ELR (cell line): ENCODE data around the gene DDX54.
"Not testable (repeated sequence)": the region's sequence is repeated elsewhere in the genome, so short reads cannot be mapped to it uniquely, and the experiment has no call there.

Experiments used
- DNase-seq: peaks from one replicate; pipeline ENCODE4 v3.0.0-alpha.2; 2015; ENCODE audit warnings: low read depth

DDX54 gene

GRCh38 chr12:113216027-113216426, 30.7 kb upstream of the DDX54 start:
- DNase-seq: no peak

- peak; percentile 100 for DNase-seq
Observed at GRCh38 chr12:113214895-113215400, 29.7 kb upstream of the DDX54 start.

GRCh38 chr12:113211160-113211559, 25.9 kb upstream of the DDX54 start:
- DNase-seq: no peak

- no peak for DNase-seq
Observed at GRCh38 chr12:113208041-113208934, 23.0 kb upstream of the DDX54 start.

- no peak for DNase-seq
Observed at GRCh38 chr12:113207613-113208040, 22.3 kb upstream of the DDX54 start.

- DNase-seq: not testable (repeated sequence)
Observed at GRCh38 chr12:113206802-113207201, 21.5 kb upstream of the DDX54 start.

- DNase-seq: no peak
Observed at GRCh38 chr12:113204804-113205203, 19.5 kb upstream of the DDX54 start.

- no peak for DNase-seq
Observed at GRCh38 chr12:113203852-113204760, 18.8 kb upstream of the DDX54 start.

GRCh38 chr12:113202300-113203075, 17.2 kb upstream of the DDX54 start:
- DNase-seq: no peak

- DNase-seq: no peak
Observed at GRCh38 chr12:113201187-113202177, 16.2 kb upstream of the DDX54 start.

- no peak for DNase-seq
Observed at GRCh38 chr12:113200021-113200797, 14.9 kb upstream of the DDX54 start.

- DNase-seq: peak; percentile 41
Observed at GRCh38 chr12:113198296-113198695, 13.0 kb upstream of the DDX54 start.

- no peak for DNase-seq
Observed at GRCh38 chr12:113197518-113198077, 12.3 kb upstream of the DDX54 start.

- DNase-seq: peak; percentile 87
Observed at GRCh38 chr12:113196990-113197389, 11.7 kb upstream of the DDX54 start.

GRCh38 chr12:113196582-113196981, 11.3 kb upstream of the DDX54 start:
- no peak for DNase-seq

- no peak for DNase-seq
Observed at GRCh38 chr12:113195598-113195997, 10.3 kb upstream of the DDX54 start.

GRCh38 chr12:113194971-113195391, 9.7 kb upstream of the DDX54 start:
- DNase-seq: peak; percentile 74

GRCh38 chr12:113191227-113191626, 5.9 kb upstream of the DDX54 start:
- no peak for DNase-seq

- DNase-seq: peak; percentile 60
Observed at GRCh38 chr12:113190761-113191160, 5.5 kb upstream of the DDX54 start.
